Measurements from ENCODE around the gene CYLD. TPM values are rescaled to one million over a fixed set of nuclear protein-coding genes. Genes with fewer than 3 reads are reported as not detected.

CYLD gene
- total RNA-seq, 1 donor from 2014 or later, result 27.9 TPM

- DNase-seq (ENCODE audit: low read depth) (no peak), FAIRE-seq (no peak)
- H3K27me3 ChIP-seq (ENCODE audit: control insufficient read depth, insufficient read depth, low read length), result no peaks in the 10 kb centered on the region
- TF ChIP-seq, protein P1, sequence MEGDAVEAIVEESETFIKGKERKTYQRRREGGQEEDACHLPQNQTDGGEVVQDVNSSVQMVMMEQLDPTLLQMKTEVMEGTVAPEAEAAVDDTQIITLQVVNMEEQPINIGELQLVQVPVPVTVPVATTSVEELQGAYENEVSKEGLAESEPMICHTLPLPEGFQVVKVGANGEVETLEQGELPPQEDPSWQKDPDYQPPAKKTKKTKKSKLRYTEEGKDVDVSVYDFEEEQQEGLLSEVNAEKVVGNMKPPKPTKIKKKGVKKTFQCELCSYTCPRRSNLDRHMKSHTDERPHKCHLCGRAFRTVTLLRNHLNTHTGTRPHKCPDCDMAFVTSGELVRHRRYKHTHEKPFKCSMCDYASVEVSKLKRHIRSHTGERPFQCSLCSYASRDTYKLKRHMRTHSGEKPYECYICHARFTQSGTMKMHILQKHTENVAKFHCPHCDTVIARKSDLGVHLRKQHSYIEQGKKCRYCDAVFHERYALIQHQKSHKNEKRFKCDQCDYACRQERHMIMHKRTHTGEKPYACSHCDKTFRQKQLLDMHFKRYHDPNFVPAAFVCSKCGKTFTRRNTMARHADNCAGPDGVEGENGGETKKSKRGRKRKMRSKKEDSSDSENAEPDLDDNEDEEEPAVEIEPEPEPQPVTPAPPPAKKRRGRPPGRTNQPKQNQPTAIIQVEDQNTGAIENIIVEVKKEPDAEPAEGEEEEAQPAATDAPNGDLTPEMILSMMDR (IDR thresholded peaks at IDR 0.05; ENCODE audit: insufficient read depth, low read length, severe bottlenecking), result no peak
- no peaks in the 10 kb centered on the region for H3K36me3 ChIP-seq (ENCODE audit: control insufficient read depth, insufficient read depth, low read length)
- no peak overlapping the region for H3K4me3 ChIP-seq (ENCODE audit: low read depth, low read length)
These were observed 9.7 kb upstream of the CYLD start for GRCh38 chr16:50731989-50732832.

DNA sequence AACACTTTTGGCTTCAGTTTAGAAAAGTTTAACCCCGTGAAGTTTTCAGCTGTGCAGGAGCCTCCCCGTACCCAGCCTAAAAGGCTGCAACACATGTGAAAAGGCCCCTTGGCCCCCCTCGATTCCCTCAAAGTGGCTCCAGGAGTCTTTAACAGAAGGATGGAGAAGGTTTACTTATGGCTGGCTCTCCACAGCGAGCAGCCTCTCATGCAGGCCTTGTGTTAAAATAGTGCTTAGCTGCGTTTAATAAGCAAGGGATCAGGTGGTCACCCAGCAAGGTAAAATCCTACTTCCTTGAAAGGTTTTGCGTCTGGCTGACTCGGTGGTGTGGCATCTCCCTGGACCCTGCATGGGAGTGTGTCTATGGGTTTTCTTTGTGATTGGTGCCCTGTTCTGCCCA, 8.4 kb upstream of the CYLD start:
- no peak for FAIRE-seq

DNA sequence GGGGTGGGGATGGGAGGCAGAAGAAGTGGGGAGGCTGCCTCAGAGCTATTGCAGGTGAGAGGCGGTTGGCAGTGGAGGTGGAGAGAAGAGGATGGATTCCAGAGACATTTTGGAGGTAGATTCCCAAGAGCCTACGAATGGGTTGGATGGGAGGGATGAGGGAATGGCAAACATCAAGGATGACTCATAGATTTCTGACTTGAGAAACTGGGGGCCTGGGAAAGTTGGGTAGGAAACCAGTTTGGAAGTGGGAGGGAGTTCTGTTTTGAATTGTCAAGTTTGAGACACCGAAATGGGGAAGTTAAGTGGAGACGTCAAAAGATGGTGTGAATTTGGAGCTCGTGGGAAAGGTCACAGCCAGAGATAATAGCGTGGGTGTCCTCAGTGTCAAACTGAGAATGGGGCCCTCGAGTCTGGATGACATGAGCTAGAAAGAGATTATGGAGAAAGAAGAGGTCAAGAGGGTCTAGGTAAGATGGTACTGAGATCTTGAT, 6.2 kb upstream of the CYLD start:
- H3K36me3 ChIP-seq (ENCODE audit: control insufficient read depth, insufficient read depth, low read length), result no peaks in the 10 kb centered on the region
- FAIRE-seq (no peak), DNase-seq (ENCODE audit: low read depth) (no peak)
- TF ChIP-seq, protein P1 (IDR thresholded peaks at IDR 0.05; ENCODE audit: insufficient read depth, low read length, severe bottlenecking), result no peak
- H3K4me3 ChIP-seq (ENCODE audit: low read depth, low read length), result no peak overlapping the region
- H3K27me3 ChIP-seq (ENCODE audit: control insufficient read depth, insufficient read depth, low read length), result no peaks in the 10 kb centered on the region

More for the DNA sequence above, 8.4 kb upstream of the CYLD start:
- Histone ChIP-seq H3K4me3 (ENCODE audit: low read depth, low read length) (no peak overlapping the region), H3K27me3 (ENCODE audit: control insufficient read depth, insufficient read depth, low read length) (no peaks in the 10 kb centered on the region), H3K36me3 (ENCODE audit: control insufficient read depth, insufficient read depth, low read length) (no peaks in the 10 kb centered on the region)
- no peak for DNase-seq (ENCODE audit: low read depth)
- TF ChIP-seq, protein P1 (IDR thresholded peaks at IDR 0.05; ENCODE audit: insufficient read depth, low read length, severe bottlenecking), result no peak

DNA sequence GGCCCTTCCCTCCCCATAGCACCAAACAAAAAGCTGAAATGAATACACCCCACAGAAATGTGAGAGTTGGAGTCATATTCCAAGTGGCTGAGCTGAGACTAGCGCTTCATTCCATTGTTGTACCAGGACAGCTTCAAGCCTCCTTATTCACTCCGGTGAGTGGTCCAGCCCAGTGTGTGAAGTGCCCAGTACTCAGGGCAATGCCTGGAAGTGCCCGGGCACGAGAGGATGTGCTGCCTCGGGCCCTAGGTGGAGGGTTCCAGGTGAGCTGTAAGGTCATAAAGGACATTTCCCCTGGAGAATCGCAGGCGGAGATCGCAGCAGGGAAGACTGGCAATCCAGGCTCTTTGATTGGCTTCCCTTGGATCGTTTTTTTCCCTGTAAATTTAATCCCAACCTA, 5.4 kb upstream of the CYLD start:
- TF ChIP-seq, protein P1 (IDR thresholded peaks at IDR 0.05; ENCODE audit: insufficient read depth, low read length, severe bottlenecking), result no peak
- Histone ChIP-seq H3K36me3 (ENCODE audit: control insufficient read depth, insufficient read depth, low read length) (no peaks in the 10 kb centered on the region), H3K4me3 (ENCODE audit: low read depth, low read length) (no peak overlapping the region), H3K27me3 (ENCODE audit: control insufficient read depth, insufficient read depth, low read length) (no peaks in the 10 kb centered on the region)
- DNase-seq (ENCODE audit: low read depth) (no peak), FAIRE-seq (no peak)

DNA sequence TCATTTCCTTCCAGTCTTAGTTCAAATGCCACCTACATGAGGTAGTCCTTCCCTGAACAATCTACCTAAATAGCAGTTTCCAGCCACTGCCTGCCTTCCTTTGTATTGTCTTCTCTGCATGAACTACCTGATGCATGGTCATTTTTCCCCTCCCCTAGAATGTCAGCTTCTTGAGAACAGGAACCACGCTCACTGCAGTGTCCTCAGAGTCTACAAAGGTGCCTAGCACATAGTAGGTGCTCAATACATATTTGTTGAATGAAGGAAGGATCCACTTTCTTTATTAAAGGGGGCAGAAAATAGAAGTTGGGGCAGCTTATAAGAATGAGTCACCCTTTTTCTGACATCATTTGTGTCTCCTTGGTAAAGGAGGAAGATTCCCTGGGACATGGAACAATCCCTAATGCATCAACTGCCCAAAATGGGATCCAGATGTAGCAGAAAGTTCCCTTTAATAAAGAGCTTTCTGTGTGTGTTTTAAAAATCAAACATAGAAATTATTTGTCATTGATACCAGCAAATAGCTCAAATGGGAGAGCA, 4.4 kb upstream of the CYLD start:
- H3K36me3 ChIP-seq (ENCODE audit: control insufficient read depth, insufficient read depth, low read length), result no peaks in the 10 kb centered on the region
- H3K4me3 ChIP-seq (ENCODE audit: low read depth, low read length), result no peak overlapping the region
- DNase-seq (ENCODE audit: low read depth) (no peak), FAIRE-seq (no peak)
- no peaks in the 10 kb centered on the region for H3K27me3 ChIP-seq (ENCODE audit: control insufficient read depth, insufficient read depth, low read length)
- TF ChIP-seq, protein P1 (IDR thresholded peaks at IDR 0.05; ENCODE audit: insufficient read depth, low read length, severe bottlenecking), result no peak
